ENCODE data around the gene WAC. TPM values are rescaled to one million over a fixed set of nuclear protein-coding genes. Genes with fewer than 3 reads are reported as not detected.

WAC gene
- total RNA-seq, 4 donors from 2014 or later, result 66.6 to 102 (median 78.9) TPM

DNA sequence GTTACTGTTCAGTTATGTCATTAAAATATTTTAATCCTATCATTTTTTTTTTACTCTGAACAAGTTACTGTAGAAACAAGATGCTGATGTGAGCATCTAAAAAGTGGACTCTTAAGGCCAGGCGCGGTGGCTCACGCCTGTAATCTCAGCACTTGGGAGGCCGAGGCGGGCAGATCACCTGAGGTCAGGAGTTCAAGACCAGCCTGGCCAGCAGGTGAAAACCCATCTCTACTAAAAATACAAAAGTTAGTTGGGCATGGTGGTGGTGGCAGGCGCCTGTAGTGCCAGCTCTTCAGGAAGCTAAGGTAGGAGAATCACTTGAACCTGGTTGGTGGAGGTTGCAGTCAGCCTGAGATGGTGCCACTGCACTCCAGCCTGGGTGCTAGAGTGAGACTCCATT, 2.9 kb downstream of the WAC start:
- Histone ChIP-seq H3K27me3 (no peaks in the 10 kb centered on the region), H3K27ac (no peak overlapping the region), H3K9me3 (no peaks in the 10 kb centered on the region), H3K4me3 (no peak overlapping the region), H3K4me1 (peaks cover 4 to 49% (median 23%) of the 10 kb centered on the region in 4 donors), H3K36me3 (peaks cover 0 to 50% (median 20%) of the 10 kb centered on the region in 4 donors)
- TF ChIP-seq POLR2AphosphoS5 (IDR thresholded peaks at IDR 0.05) (no peak), POLR2A (IDR thresholded peaks at IDR 0.05) (no peak), EP300 (IDR thresholded peaks at IDR 0.05; ENCODE audit: low read depth) (no peak)
- TF ChIP-seq, protein P1, sequence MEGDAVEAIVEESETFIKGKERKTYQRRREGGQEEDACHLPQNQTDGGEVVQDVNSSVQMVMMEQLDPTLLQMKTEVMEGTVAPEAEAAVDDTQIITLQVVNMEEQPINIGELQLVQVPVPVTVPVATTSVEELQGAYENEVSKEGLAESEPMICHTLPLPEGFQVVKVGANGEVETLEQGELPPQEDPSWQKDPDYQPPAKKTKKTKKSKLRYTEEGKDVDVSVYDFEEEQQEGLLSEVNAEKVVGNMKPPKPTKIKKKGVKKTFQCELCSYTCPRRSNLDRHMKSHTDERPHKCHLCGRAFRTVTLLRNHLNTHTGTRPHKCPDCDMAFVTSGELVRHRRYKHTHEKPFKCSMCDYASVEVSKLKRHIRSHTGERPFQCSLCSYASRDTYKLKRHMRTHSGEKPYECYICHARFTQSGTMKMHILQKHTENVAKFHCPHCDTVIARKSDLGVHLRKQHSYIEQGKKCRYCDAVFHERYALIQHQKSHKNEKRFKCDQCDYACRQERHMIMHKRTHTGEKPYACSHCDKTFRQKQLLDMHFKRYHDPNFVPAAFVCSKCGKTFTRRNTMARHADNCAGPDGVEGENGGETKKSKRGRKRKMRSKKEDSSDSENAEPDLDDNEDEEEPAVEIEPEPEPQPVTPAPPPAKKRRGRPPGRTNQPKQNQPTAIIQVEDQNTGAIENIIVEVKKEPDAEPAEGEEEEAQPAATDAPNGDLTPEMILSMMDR (IDR thresholded peaks at IDR 0.05), result no peak
- in situ Hi-C loops (cut with MboI; ENCODE audit: low pct_ligation_motif_present in 1 of 4, low pct_unique_long_range_greater_than_20kb in 1 of 4, low sequenced_read_pairs in 3 of 4), result loop anchor here in 2 of 4 donors (25.0 kb wide), 2 partner anchors 99 to 1024 kb away; partner anchors contain the start of gene RAB18 (in 1 of the 2)
- no peak for DNase-seq
- WGBS, 2 donors (ENCODE audit: low coverage in 1 of 2), result 80 to 91% methylated on average over 1 to 6 of the region's 6 CpGs
- intact Hi-C loops (cut with DNase I; ENCODE audit: low total_unique reads), result no loop called here

DNA sequence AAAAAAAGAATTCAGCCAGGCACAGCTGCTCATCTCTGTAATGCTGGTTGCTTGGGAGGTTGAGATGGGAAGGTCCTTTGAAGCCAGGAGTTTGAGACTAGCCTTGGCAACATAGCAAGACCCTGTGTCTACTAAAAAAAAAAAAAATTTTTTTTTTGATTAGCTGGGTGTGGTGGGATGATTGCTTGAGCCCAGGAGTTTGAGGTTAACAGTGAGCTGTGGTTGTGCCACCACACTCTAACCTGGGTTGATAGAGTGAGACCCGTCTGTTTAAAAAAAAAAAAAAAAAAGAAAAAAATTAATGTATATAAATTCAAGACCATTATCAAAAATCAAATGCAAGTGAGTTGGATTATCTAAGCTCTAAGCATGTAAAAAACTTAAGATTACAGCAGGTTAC, 5.7 kb downstream of the WAC start:
- Histone ChIP-seq H3K9me3 (no peaks in the 10 kb centered on the region), H3K4me1 (peaks cover 4 to 48% (median 23%) of the 10 kb centered on the region in 4 donors), H3K4me3 (no peak overlapping the region), H3K27ac (no peak overlapping the region), H3K27me3 (no peaks in the 10 kb centered on the region), H3K36me3 (peaks cover 0 to 51% (median 25%) of the 10 kb centered on the region in 4 donors)
- DNase-seq, result no peak
- in situ Hi-C loops (cut with MboI; ENCODE audit: low pct_ligation_motif_present in 1 of 4, low pct_unique_long_range_greater_than_20kb in 1 of 4, low sequenced_read_pairs in 3 of 4) (loop anchor here in 2 of 4 donors (25.0 kb wide), 2 partner anchors 101 to 1026 kb away; partner anchors contain the start of gene RAB18 (in 1 of the 2)), intact Hi-C loops (cut with DNase I; ENCODE audit: low total_unique reads) (no loop called here)
- TF ChIP-seq POLR2A (IDR thresholded peaks at IDR 0.05) (no peak), POLR2AphosphoS5 (IDR thresholded peaks at IDR 0.05) (no peak), EP300 (IDR thresholded peaks at IDR 0.05; ENCODE audit: low read depth) (no peak)
- TF ChIP-seq, protein P1 (IDR thresholded peaks at IDR 0.05), result no peak
- WGBS, 2 donors (ENCODE audit: low coverage in 1 of 2), result 75 to 76% methylated on average over 1 of the region's 1 CpG

DNA sequence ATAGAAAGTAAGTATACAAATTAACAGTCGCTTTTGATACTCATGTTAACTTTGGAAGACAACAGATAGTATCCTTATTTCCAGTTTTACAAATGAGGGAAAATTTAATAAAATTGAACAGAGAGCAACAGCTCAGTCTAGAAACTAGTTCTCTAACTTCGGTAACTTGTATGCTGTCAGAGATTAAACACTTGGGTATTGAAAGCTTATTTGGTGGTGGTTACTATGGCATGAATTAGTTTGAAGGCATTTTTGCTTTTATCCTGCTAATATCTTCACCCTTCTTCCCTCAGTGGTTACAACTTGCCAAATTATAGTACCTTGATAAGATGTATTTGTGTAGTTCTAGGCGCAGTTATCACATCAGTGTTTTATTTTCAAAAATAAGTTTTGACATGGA, 7.2 kb downstream of the WAC start:
- H3K4me1 ChIP-seq, result peaks cover 4 to 40% (median 14%) of the 10 kb centered on the region in 4 donors
- TF ChIP-seq POLR2A (IDR thresholded peaks at IDR 0.05) (no peak), EP300 (IDR thresholded peaks at IDR 0.05; ENCODE audit: low read depth) (no peak), POLR2AphosphoS5 (IDR thresholded peaks at IDR 0.05) (no peak)
- TF ChIP-seq, protein P1 (IDR thresholded peaks at IDR 0.05), result no peak
- in situ Hi-C loops (cut with MboI; ENCODE audit: low pct_ligation_motif_present in 1 of 4, low pct_unique_long_range_greater_than_20kb in 1 of 4, low sequenced_read_pairs in 3 of 4) (loop anchor here in 2 of 4 donors (25.0 kb wide), 2 partner anchors 103 to 1028 kb away; partner anchors contain the start of gene RAB18 (in 1 of the 2)), intact Hi-C loops (cut with DNase I; ENCODE audit: low total_unique reads) (no loop called here)
- H3K36me3 ChIP-seq, result peaks cover 0 to 56% (median 29%) of the 10 kb centered on the region in 4 donors
- 84 to 87% methylated on average over 3 of the region's 3 CpGs for WGBS, 2 donors (ENCODE audit: low coverage in 1 of 2)
- no peak overlapping the region for H3K4me3 ChIP-seq
- H3K9me3 ChIP-seq, result no peaks in the 10 kb centered on the region
- H3K27me3 ChIP-seq, result no peaks in the 10 kb centered on the region
- no peak for DNase-seq
- no peak overlapping the region for H3K27ac ChIP-seq

DNA sequence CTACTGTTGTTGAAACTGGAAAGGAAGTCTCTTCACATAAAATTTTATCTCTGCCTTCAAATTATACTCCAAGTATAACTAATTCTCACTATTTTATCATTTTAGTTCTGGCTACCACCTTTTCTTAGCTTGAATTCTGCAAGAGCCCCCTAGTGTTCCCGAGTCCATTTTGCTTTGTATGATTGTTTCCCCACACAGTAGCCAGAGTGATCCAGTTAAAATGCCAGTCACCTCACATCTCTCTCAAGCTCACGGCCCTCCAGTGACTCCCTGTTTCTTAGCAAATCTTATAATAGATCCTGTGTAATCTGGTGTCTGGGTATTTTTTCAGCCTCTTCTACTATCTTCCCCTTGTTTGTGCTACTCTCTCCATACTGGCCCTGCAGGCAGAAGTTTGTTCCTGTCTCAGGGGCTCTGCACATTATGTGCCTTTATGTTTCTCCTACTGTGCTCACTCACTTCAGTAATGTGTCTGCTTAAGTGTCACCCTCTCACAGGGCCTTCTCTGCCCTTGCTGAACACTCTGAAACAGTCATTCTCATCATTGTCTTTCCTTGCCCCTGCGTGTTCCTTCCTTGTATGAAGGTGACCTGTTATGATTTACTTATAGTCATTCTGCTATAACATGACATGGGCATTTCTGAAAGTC, 8.9 kb downstream of the WAC start:
- DNase-seq, result no peak
- Histone ChIP-seq H3K4me3 (no peak overlapping the region), H3K27me3 (no peaks in the 10 kb centered on the region), H3K36me3 (peaks cover 0 to 44% (median 21%) of the 10 kb centered on the region in 4 donors), H3K9me3 (no peaks in the 10 kb centered on the region), H3K27ac (no peak overlapping the region), H3K4me1 (peaks cover 4 to 37% (median 8%) of the 10 kb centered on the region in 4 donors)
- in situ Hi-C loops (cut with MboI; ENCODE audit: low pct_ligation_motif_present in 1 of 4, low pct_unique_long_range_greater_than_20kb in 1 of 4, low sequenced_read_pairs in 3 of 4) (loop anchor here in 2 of 4 donors (25.0 kb wide), 2 partner anchors 105 to 1030 kb away; partner anchors contain the start of gene RAB18 (in 1 of the 2)), intact Hi-C loops (cut with DNase I; ENCODE audit: low total_unique reads) (no loop called here)
- TF ChIP-seq POLR2A (IDR thresholded peaks at IDR 0.05), result no peak
- TF ChIP-seq, protein P1 (IDR thresholded peaks at IDR 0.05), result no peak
- 0 to 75% methylated on average over 1 to 3 of the region's 3 CpGs for WGBS, 2 donors (ENCODE audit: low coverage in 1 of 2)

All from transverse colon (tissue), 4 donors.